Spleen (tissue), 11 donors: ENCODE results near the gene ACY1. TPM values are rescaled to one million over a fixed set of nuclear protein-coding genes. Genes with fewer than 3 reads are reported as not detected.

Source experiments
- DNase-seq: peaks from one replicate; pipeline ENCODE4 v3.0.0-alpha.2; 2020
- H3K27ac ChIP-seq, 8 donors: fragments of 200-600 bp; sonication (generic) in 7 of 8; 1 replicate in 4 of 8; 2 replicates in 4 of 8; pipeline versions ENCODE4 v1.5.0 to v1.8.0; 2016 to 2021; ENCODE audit warnings: inconsistent platforms in 4 of 8, mild to moderate bottlenecking in 4 of 8, moderate library complexity in 1 of 8
- H3K27me3 ChIP-seq, 7 donors: fragments of 200-600 bp; sonication (generic) in 6 of 7; replicated peaks in 1 of 7; 1 replicate in 4 of 7; 2 replicates in 3 of 7; pipeline versions ENCODE4 v1.5.0 to v1.8.0; 2016 to 2021; ENCODE audit warnings: inconsistent platforms in 3 of 7, mild to moderate bottlenecking in 1 of 7
- H3K36me3 ChIP-seq, 6 donors: fragments of 200-600 bp; sonication (generic) in 5 of 6; 1 replicate in 4 of 6; 2 replicates in 2 of 6; pipeline versions ENCODE4 v1.5.0 to v1.8.0; 2016 to 2021; ENCODE audit warnings: inconsistent platforms in 2 of 6
- H3K4me1 ChIP-seq, 6 donors: fragments of 200-600 bp; sonication (generic) in 5 of 6; 1 replicate in 3 of 6; 2 replicates in 3 of 6; pipeline versions ENCODE4 v1.5.0 to v1.8.0; 2016 to 2021; ENCODE audit warnings: inconsistent platforms in 3 of 6
- H3K4me3 ChIP-seq, 8 donors: fragments of 200-600 bp; sonication (generic) in 7 of 8; 1 replicate in 4 of 8; 2 replicates in 4 of 8; pipeline versions ENCODE4 v1.5.0 to v1.8.0; 2016 to 2021; ENCODE audit warnings: inconsistent platforms in 4 of 8, mild to moderate bottlenecking in 4 of 8, moderate library complexity in 2 of 8
- H3K9me3 ChIP-seq, 8 donors: fragments of 200-600 bp; sonication (generic) in 7 of 8; 1 replicate in 4 of 8; 2 replicates in 4 of 8; pipeline versions ENCODE4 v1.5.0 to v1.8.0; 2016 to 2021; ENCODE audit warnings: inconsistent platforms in 4 of 8
- POLR2A ChIP-seq, 3 donors: fragments of 450-650 bp; IDR thresholded peaks; one replicate each; pipeline ENCODE4 v1.5.1; 2017; ENCODE audit warnings: antibody characterized with exemption in 3 of 3, mild to moderate bottlenecking in 1 of 3
- POLR2AphosphoS5 ChIP-seq, 3 donors: sonication (generic); formaldehyde crosslinking; IDR thresholded peaks; one replicate each; pipeline ENCODE4 v1.5.1; 2017; ENCODE audit warnings: antibody characterized with exemption in 3 of 3
- WGBS, 5 donors: extraction: QIAGEN DNeasy Blood & Tissue Kit in 3 of 5; methylation state at CpG; one replicate each; pipeline versions ENCODE4 v1.1.5 to v1.1.7; 2013 to 2018; 5-methylcytosine and 5-hydroxymethylcytosine counted together
- intact Hi-C: fragments of 100-400 bp; cut with DNase I; formaldehyde crosslinking; loops from one replicate; pipeline ENCODE4 v1.15.0; 2023; ENCODE audit warnings: low total_unique reads
- polyA plus RNA-seq, 3 donors: library from polyadenylated mRNA; stranded (reverse); fragments of 200-250 nt; gene quantifications; one replicate each; pipeline ENCODE4 v1.2.1, GENCODE V29; 2013
- total RNA-seq, 7 donors: library from RNA; depleted of rRNA in 3 of 7; stranded (reverse); fragments of >200 nt in 3 of 7; fragmentation: NEBNext Ultra II Directional in 4 of 7; extraction: Animal tissue kit (Norgen Biotek cat#: 25700) in 4 of 7; gene quantifications; one replicate each; pipeline versions ENCODE4 v1.1.0 to v1.2.1, GENCODE V29; 2016 to 2021
- TF ChIP-seq, protein P1 (sequence below), 11 experiments: fragments of 200-600 bp in 7 of 11; fragments of 450-650 bp in 4 of 11; sonication (generic) in 4 of 11; IDR thresholded peaks in 8 of 11; conservative IDR thresholded peaks in 3 of 11; 1 replicate in 7 of 11; 2 replicates in 4 of 11; pipeline versions ENCODE4 v1.4.0 to v1.8.0; 2016 to 2021; ENCODE audit warnings: antibody characterized with exemption in 11 of 11, inconsistent platforms in 4 of 11, mild to moderate bottlenecking in 1 of 11
- donor health status: healthy with polysubstance abuse.
- donor health status: DM: no; HTN: no; CAD: no; lungs with moderate emphysema.
- donor health status: DM: no; HTN: no; CAD: no.
- donor health status: Bipolar disorder and iron deficiency.
- donor health status: healthy.
- donor health status: DM: no; HTN: no; CAD: no.
- donor health status: DM: yes; HTN: yes; CAD: no.

ACY1 gene
- total and polyA plus RNA-seq, 10 donors = 16.7 to 31.1 (median 28.2) TPM

DNA sequence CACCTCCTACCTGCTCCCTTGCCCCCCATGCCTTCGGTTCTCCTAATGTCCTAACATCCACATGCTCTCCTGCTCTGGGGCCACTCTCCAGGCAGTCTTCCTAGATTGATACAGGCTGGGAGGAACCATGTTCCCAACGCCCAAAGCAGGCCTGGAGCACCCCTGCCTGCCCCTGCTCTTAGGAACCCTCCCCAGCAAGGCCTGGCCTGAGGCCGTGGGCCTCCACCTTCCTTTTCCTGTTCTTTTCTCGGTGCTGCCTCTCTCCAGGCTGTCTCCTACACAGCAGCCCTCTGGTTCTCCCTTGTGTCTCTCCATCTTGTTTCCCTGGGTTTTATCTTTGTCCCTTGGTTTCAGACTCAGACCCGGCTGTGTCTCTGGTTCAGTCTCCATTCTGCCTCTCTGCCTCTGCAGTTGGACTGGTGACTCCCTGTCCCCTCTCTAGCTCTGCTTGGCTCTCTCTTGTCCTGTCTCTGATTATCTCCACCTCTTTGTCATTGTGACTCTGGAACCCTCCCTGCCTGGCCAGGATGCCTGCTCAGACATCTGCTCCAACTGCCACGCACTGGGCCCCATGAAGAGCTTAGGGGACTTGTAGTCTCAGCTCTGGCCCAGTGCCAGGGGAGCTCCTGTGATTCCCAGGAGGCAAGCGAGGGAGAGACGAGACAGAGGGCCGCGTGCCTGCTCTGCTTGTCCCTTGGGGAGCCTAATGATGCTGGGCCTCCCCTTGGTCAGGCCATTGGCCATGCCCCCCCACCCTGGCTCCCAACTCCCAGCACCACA is 38.3 kb downstream of the ACY1 start:
- intact Hi-C loops = no loop called here
- H3K27ac ChIP-seq = peak overlapping the region in 5 of 8 donors; percentile 0 to 73 (median 49)
- DNase-seq = no peak
- no peaks in the 10 kb centered on the region for H3K9me3 ChIP-seq
- TF ChIP-seq, protein P1, sequence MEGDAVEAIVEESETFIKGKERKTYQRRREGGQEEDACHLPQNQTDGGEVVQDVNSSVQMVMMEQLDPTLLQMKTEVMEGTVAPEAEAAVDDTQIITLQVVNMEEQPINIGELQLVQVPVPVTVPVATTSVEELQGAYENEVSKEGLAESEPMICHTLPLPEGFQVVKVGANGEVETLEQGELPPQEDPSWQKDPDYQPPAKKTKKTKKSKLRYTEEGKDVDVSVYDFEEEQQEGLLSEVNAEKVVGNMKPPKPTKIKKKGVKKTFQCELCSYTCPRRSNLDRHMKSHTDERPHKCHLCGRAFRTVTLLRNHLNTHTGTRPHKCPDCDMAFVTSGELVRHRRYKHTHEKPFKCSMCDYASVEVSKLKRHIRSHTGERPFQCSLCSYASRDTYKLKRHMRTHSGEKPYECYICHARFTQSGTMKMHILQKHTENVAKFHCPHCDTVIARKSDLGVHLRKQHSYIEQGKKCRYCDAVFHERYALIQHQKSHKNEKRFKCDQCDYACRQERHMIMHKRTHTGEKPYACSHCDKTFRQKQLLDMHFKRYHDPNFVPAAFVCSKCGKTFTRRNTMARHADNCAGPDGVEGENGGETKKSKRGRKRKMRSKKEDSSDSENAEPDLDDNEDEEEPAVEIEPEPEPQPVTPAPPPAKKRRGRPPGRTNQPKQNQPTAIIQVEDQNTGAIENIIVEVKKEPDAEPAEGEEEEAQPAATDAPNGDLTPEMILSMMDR (IDR thresholded peaks at IDR 0.05 in 8 of 11, conservative IDR thresholded peaks at IDR 0.05 in 3 of 11) = no peak
- no peak for TF ChIP-seq POLR2A (IDR thresholded peaks at IDR 0.05)
- TF ChIP-seq POLR2AphosphoS5 (IDR thresholded peaks at IDR 0.05) = no peak
- H3K36me3 ChIP-seq = no peaks in the 10 kb centered on the region
- H3K27me3 ChIP-seq = no peaks in the 10 kb centered on the region
- 47 to 74% (median 63%) methylated on average over 6 to 10 of the region's 10 CpGs for WGBS, 5 donors
- peaks cover 16 to 86% (median 53%) of the 10 kb centered on the region in 6 donors for H3K4me1 ChIP-seq
- H3K4me3 ChIP-seq = no peak overlapping the region

GRCh38 chr3:52022323-52023100 is 39.2 kb downstream of the ACY1 start:
- no peak for TF ChIP-seq POLR2A (IDR thresholded peaks at IDR 0.05)
- TF ChIP-seq, protein P1 (IDR thresholded peaks at IDR 0.05 in 8 of 11, conservative IDR thresholded peaks at IDR 0.05 in 3 of 11) = no peak
- TF ChIP-seq POLR2AphosphoS5 (IDR thresholded peaks at IDR 0.05) = no peak
- Histone ChIP-seq H3K4me1 (peaks cover 16 to 77% (median 47%) of the 10 kb centered on the region in 6 donors), H3K27ac (peak overlapping the region in 5 of 8 donors; percentile 0 to 73 (median 49)), H3K4me3 (no peak overlapping the region), H3K9me3 (no peaks in the 10 kb centered on the region), H3K27me3 (no peaks in the 10 kb centered on the region), H3K36me3 (no peaks in the 10 kb centered on the region)
- 81 to 93% (median 86%) methylated on average over 20 of the region's 20 CpGs for WGBS, 5 donors
- intact Hi-C loops = no loop called here
- no peak for DNase-seq

DNA sequence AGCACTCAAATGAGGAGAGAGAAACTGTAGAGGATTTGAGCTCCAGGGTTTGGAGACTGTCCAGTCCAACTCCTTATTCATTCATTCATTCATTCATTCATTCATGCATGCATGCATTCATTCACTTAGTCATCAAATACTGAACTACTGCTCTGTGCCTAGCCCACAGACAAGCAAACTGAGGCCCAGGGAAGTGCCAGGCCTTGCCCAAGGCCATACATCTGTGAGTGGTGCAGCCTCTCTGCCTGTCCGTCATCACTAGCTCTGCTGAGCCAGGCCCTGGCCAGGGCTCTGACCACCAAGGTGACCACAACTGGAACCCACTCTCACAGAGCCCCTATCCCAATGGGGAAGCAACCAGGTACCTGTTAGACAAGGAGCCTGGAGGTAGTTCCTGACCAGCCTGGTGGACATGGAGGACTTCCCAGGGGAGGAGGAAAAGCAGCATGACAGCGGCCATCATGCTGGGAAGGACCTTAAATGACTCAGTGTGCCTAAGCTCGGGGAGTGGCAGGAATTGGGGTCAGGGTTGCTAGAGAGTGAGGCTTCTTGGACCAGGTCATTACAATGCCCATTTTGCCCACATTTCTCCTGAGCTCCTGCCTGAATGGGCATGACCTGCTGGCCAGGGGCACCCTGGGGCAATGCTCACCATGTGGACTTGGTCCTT is 39.9 kb downstream of the ACY1 start:
- Histone ChIP-seq H3K4me1 (peaks cover 16 to 75% (median 45%) of the 10 kb centered on the region in 6 donors), H3K27me3 (no peaks in the 10 kb centered on the region), H3K27ac (peak overlapping the region in 5 of 8 donors; percentile 8 to 73 (median 42)), H3K4me3 (no peak overlapping the region), H3K36me3 (no peaks in the 10 kb centered on the region), H3K9me3 (no peaks in the 10 kb centered on the region)
- no peak for DNase-seq
- TF ChIP-seq POLR2AphosphoS5 (IDR thresholded peaks at IDR 0.05) (no peak), POLR2A (IDR thresholded peaks at IDR 0.05) (no peak)
- TF ChIP-seq, protein P1 (IDR thresholded peaks at IDR 0.05 in 8 of 11, conservative IDR thresholded peaks at IDR 0.05 in 3 of 11) = no peak
- WGBS, 5 donors = 76 to 82% (median 77%) methylated on average over 3 of the region's 3 CpGs
- intact Hi-C loops = no loop called here
